Neural progenitor cell (in vitro differentiated cells): Measurements from ENCODE around the gene MAP3K2.

Experiments
- CTCF ChIP-seq: fragments of 200-600 bp; sonication (generic); IDR thresholded peaks from 2 replicates; pipeline ENCODE4 v1.5.1; 2017; ENCODE audit warnings: antibody characterized with exemption, mild to moderate bottlenecking
- EZH2 ChIP-seq: fragments of 200-600 bp; sonication (generic); IDR thresholded peaks from 2 replicates; pipeline ENCODE4 v1.6.1; 2017; ENCODE audit warnings: antibody characterized with exemption, mild to moderate bottlenecking, moderate library complexity

DNA sequence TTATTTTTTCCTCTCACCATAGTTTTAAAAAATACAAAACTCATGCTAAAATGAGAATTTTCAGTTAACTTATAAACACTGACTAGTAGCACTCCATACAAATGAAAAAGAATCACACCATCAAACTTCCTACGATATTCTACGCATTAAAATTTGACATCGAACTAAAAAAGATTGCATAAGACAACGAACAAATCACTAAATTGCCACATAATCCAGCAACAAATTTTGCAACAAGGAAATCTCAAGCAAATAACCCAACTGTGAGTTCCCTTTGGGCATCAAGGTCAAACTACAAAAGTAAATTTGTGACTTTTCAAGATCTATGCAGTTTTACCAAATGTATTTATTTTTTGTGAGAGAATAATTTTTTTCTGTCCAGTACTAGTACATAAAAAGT is 1.5 kb downstream of the MAP3K2 start:
- TF ChIP-seq CTCF = no peak
- TF ChIP-seq EZH2 = no peak
